Purkinje cell (primary cell): ENCODE results near the gene UCK1. TPM values are rescaled to one million over a fixed set of nuclear protein-coding genes. Genes with fewer than 3 reads are reported as not detected.

Experiments
- polyA plus RNA-seq: library from polyadenylated mRNA; unstranded; fragments of >200 nt; fragmentation: Nextera tagmentation; gene quantifications from 2 replicates; pipeline ENCODE4 v1.2.1, GENCODE V29; 2014

Gene UCK1
- polyA plus RNA-seq: 0.89 and 3.2 TPM in 2 replicates

GRCh38 chr9:131530920-131531832 is at the start of gene UCK1:
Gene UCK1, minus strand, starts transcription at chr9:131531263. Its CDS starts 89 bp downstream, at chr9:131531174.

DNA sequence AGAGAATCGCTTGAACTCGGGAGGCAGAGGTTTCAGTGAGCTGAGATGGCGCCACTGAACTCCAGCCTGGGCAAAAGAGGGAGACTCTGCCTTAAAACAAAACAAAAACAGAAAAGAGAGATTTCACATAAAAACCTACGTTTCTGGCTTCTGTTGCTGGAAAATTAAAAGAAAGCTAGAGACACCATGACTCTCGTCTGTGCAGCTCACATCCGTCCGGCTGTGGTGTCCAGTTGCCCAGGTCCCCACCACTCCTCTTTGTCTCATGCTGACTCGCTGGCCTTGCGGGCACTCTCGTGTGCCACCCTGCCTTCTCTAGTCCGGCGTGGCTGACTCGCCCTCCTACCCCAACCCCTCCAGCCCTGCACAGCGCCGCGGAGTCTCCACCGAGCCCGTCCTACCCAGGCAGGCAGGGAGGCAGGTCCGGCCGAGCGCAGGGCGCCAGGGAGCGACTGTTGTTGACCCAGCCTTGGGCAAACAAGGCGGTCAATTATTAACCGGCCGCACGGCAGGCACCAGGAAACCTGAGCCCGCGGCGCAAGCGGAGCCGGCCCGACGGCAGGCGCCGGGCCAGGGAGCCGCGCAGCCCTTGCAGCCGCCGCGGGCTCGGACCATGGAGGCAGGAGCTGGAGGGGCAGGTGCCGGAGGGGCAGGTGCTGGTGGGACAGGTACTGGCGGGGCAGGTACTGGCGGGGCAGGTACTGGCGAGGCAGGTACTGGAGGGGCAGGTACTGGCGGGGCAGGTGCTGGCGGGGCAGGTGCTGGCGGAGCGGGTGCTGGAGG is 14.1 kb upstream of the UCK1 start, which contains the start of gene PRRT1B:
PRRT1B (plus strand) TSS at position 521 of the 783 bp plus-strand sequence; CDS start at position 614, 93 bp downstream.

DNA sequence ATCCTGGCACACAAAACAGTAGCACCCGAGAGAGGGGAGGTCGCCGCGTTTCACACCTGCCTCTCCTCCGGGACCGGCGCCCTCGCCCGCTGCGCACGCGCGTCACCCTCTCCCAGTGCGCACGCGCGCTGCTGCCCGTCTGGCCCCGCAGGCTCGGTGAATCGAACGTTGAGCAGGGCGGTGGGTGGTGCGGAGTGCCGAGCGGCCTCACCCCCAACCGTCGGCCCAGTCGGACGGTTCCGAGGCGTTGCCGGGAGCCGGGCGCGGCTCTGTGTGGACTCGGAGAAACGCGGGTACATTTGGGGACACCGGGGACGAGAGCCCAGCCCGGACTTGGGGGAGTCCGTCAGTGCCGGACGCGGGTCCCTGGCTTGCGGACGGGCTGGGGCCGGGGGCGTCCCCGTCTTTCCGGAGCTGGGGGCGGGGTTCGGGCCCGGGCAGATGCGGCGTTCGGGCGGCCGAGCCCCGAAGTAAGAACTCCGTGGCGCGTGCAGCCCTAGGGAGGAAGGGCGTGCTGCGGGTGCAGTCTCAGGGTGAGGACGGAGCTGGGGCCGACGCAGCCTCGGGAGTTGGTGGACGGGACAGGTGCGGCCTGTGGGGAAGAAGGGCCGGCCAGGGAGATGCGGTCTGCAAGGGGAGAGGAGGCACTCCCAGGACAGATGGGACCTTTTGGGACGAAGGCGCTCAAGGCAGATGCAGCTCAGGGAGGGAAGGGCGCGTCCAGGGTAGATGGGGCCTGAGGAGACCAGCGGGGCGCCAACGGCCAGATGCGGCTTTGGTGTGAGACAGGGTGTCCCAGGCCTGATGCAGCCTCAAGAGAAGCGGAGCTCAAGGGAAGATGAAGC is 28.1 kb downstream of the UCK1 start, which contains the start of gene POMT1:
POMT1 (plus strand) TSS at position 138 of the 845 bp plus-strand sequence. CDS start 1,301 bp downstream, outside the sequence.

Other genes starting within 250 kb of the UCK1 start
- gene PLPP7, start 241.5 kb downstream of the UCK1 start, polyA plus RNA-seq: 5.1 and 9.4 TPM in 2 replicates
- 7.4 and 7.8 TPM in 2 replicates for gene PRRC2B, start 137.2 kb downstream of the UCK1 start, polyA plus RNA-seq
- 4.1 and 8.9 TPM in 2 replicates for gene POMT1, start 28.3 kb downstream of the UCK1 start, polyA plus RNA-seq
- gene PRRT1B, start 14.3 kb upstream of the UCK1 start, polyA plus RNA-seq: not detected in 2 replicates
- gene RAPGEF1, start 208.8 kb upstream of the UCK1 start, polyA plus RNA-seq: 0.18 and 0.65 TPM in 2 replicates